ENCODE results near the gene ALPG. TPM values are rescaled to one million over a fixed set of nuclear protein-coding genes. Genes with fewer than 3 reads are reported as not detected.

ALPG gene
- total and polyA plus RNA-seq, 2 of the 4 experiments (the other 2 are of a cell fraction): not detected

GRCh38 chr2:232398293-232399034, 8.2 kb upstream of the ALPG start:
- H3K18ac ChIP-seq (ENCODE audit: low read depth, low read length): no peak overlapping the region
- H4K91ac ChIP-seq (ENCODE audit: insufficient read depth, low read depth, low read length): no peak overlapping the region
- TF ChIP-seq RAD21 (IDR thresholded peaks at IDR 0.05; ENCODE audit: low read length) (no peak), CEBPB (IDR thresholded peaks at IDR 0.05; ENCODE audit: low read depth, low read length) (no peak)
- no peaks in the 10 kb centered on the region for H3K79me1 ChIP-seq (ENCODE audit: low read depth in 1 of 2, low read length in 2 of 2)
- H3K9me1 ChIP-seq (ENCODE audit: insufficient read depth, low read length): no peaks in the 10 kb centered on the region
- no peak overlapping the region for H2AK5ac ChIP-seq (ENCODE audit: low read depth, low read length)
- H3K36me3 ChIP-seq (ENCODE audit: control insufficient read depth, insufficient read depth, low read length): no peaks in the 10 kb centered on the region
- dilution Hi-C loops (cut with HindIII; ENCODE audit: low sequenced_read_pairs, unreplicated experiment) (no loop called here), in situ Hi-C loops (cut with MboI; ENCODE audit: low sequenced_read_pairs) (no loop called here), intact Hi-C loops (cut with micrococcal nuclease) (no loop called here)
- no peaks in the 10 kb centered on the region for H4K20me1 ChIP-seq (ENCODE audit: insufficient read depth, low read length)
- WGBS, 2 experiments (ENCODE audit: extremely low coverage in 2 of 2, insufficient read length in 1 of 2): no CpG with 5 or more reads among the region's 5 CpGs
- H2BK15ac ChIP-seq (ENCODE audit: low read depth, low read length): no peak overlapping the region
- no TSS peak for BruUV-seq (replicated peaks)
- no peak overlapping the region for H3K9ac ChIP-seq (ENCODE audit: low read depth, low read length)
- no peak overlapping the region for H3K27ac ChIP-seq (ENCODE audit: insufficient read depth, low read length)
- ATAC-seq (ENCODE audit: low read depth) (no peak), DNase-seq (no peak)
- no peaks in the 10 kb centered on the region for H3K9me3 ChIP-seq (ENCODE audit: control insufficient read depth, insufficient read depth, low read length)
- H4K8ac ChIP-seq (ENCODE audit: low read depth in 2 of 2, low read length in 2 of 2): no peak overlapping the region
- no peak overlapping the region for H3K4me2 ChIP-seq (ENCODE audit: low read depth, low read length)
- H3K27me3 ChIP-seq (ENCODE audit: control insufficient read depth, insufficient read depth, low read length): peaks cover 9% of the 10 kb centered on the region
- no peak overlapping the region for H3K14ac ChIP-seq (replicated peaks; ENCODE audit: low read depth, low read length)
- no peak overlapping the region for H3K56ac ChIP-seq (ENCODE audit: extremely low read depth, insufficient read depth, low read length)
- no peak overlapping the region for H2BK20ac ChIP-seq (ENCODE audit: low read depth, low read length)
- H3K4me1 ChIP-seq (ENCODE audit: control insufficient read depth, insufficient read depth, low read length): no peaks in the 10 kb centered on the region
- no peak overlapping the region for H3K4me3 ChIP-seq (ENCODE audit: insufficient read depth, low read depth, low read length)
- no peak overlapping the region for H4K5ac ChIP-seq (ENCODE audit: low read depth, low read length)
- H3K23ac ChIP-seq (ENCODE audit: low read depth, low read length): no peak overlapping the region
- no peak overlapping the region for H2BK5ac ChIP-seq (ENCODE audit: low read depth, low read length, poor library complexity, severe bottlenecking)
- CTCF ChIA-PET: no interaction called here
- H2AK9ac ChIP-seq (replicated peaks; ENCODE audit: low read depth, low read length, poor library complexity): no peak overlapping the region
- no peak overlapping the region for H2AFZ ChIP-seq (replicated peaks; ENCODE audit: low read length, poor library complexity)
- no peak overlapping the region for H2BK120ac ChIP-seq (ENCODE audit: low read depth, low read length)
- POLR2A ChIA-PET (ENCODE audit: unreplicated experiment): no interaction called here
- no peak overlapping the region for H3K4ac ChIP-seq (ENCODE audit: low read depth, low read length)
